ENCODE results near the gene DMBT1. TPM values are rescaled to one million over a fixed set of nuclear protein-coding genes. Genes with fewer than 3 reads are reported as not detected.

Gene DMBT1
- total RNA-seq, 1 experiment from 2014 or later, result 0.13 TPM

DNA sequence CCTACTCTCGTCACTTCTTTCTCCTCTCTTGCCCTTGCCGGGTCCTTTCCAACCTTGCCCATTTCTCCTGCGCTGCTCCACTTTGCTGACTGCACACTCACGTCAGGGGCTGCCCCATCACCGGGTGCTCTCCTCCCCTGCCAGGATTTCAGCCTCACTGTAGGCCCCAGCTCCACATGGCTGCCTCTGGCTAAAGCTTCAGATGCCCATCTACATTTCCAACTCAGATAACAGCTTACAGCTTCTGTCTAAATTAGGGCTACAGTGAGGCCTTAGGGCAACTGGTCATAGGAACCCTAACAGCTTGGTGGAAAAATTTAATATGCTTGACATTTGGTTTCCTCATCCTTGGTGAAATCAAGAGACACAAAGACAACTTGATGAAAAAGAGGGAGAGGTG, 113.2 kb downstream of the DMBT1 start:
- Mint-ChIP-seq H3K4me3 (no peak overlapping the region), H3K9me3 (0 out of 2 replicates have a peak, but pooled peaks cover 6% of the 10 kb centered on the region), H3K4me1 (peaks cover 7% of the 10 kb centered on the region; the same call in 1 of the 2 replicates), H3K36me3 (no peaks in the 10 kb centered on the region), H3K27me3 (ENCODE audit: low read depth) (no peaks in the 10 kb centered on the region; the same call in none of the 2 replicates), H3K27ac (no peak overlapping the region)
- ChIA-PET POLR2A (no interaction called here), CTCF (interaction anchor here (1.2 to 1.3 kb wide), 2 partner anchors 25 to 375 kb away, joined by 3 to 4 read pairs; no protein-coding TSS in a partner anchor)
- no peak for DNase-seq (ENCODE audit: low spot score)
- no peak for TF ChIP-seq CBFB (CRISPR knock-in tag; IDR thresholded peaks at IDR 0.05; ENCODE audit: low read depth)
- no peak for TF ChIP-seq FOXP1 (CRISPR knock-in tag; IDR thresholded peaks at IDR 0.05; ENCODE audit: borderline replicate concordance)
- no peak for TF ChIP-seq TCF7 (CRISPR knock-in tag; IDR thresholded peaks at IDR 0.05; ENCODE audit: low read depth)
- TF ChIP-seq, protein P1, sequence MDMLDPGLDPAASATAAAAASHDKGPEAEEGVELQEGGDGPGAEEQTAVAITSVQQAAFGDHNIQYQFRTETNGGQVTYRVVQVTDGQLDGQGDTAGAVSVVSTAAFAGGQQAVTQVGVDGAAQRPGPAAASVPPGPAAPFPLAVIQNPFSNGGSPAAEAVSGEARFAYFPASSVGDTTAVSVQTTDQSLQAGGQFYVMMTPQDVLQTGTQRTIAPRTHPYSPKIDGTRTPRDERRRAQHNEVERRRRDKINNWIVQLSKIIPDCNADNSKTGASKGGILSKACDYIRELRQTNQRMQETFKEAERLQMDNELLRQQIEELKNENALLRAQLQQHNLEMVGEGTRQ (CRISPR knock-in tag; IDR thresholded peaks at IDR 0.05), result no peak
- TF ChIP-seq, protein P2, sequence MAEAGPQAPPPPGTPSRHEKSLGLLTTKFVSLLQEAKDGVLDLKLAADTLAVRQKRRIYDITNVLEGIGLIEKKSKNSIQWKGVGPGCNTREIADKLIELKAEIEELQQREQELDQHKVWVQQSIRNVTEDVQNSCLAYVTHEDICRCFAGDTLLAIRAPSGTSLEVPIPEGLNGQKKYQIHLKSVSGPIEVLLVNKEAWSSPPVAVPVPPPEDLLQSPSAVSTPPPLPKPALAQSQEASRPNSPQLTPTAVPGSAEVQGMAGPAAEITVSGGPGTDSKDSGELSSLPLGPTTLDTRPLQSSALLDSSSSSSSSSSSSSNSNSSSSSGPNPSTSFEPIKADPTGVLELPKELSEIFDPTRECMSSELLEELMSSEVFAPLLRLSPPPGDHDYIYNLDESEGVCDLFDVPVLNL (CRISPR knock-in tag; IDR thresholded peaks at IDR 0.05; ENCODE audit: borderline replicate concordance, low read depth), result no peak
- no peak for TF ChIP-seq SMAD4 (CRISPR knock-in tag; IDR thresholded peaks at IDR 0.05)
- TF ChIP-seq CDX4 (CRISPR knock-in tag; IDR thresholded peaks at IDR 0.05; ENCODE audit: borderline replicate concordance), result no peak
- TF ChIP-seq TP53 (CRISPR knock-in tag; IDR thresholded peaks at IDR 0.05), result no peak
- TF ChIP-seq RELA (CRISPR knock-in tag; IDR thresholded peaks at IDR 0.05; ENCODE audit: borderline replicate concordance), result no peak
- no peak for TF ChIP-seq FOXK1 (CRISPR knock-in tag; IDR thresholded peaks at IDR 0.05)
- TF ChIP-seq, protein P3, sequence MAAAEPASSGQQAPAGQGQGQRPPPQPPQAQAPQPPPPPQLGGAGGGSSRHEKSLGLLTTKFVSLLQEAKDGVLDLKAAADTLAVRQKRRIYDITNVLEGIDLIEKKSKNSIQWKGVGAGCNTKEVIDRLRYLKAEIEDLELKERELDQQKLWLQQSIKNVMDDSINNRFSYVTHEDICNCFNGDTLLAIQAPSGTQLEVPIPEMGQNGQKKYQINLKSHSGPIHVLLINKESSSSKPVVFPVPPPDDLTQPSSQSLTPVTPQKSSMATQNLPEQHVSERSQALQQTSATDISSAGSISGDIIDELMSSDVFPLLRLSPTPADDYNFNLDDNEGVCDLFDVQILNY (CRISPR knock-in tag; IDR thresholded peaks at IDR 0.05), result no peak
- no peak for TF ChIP-seq FOXJ3 (CRISPR knock-in tag; IDR thresholded peaks at IDR 0.05; ENCODE audit: borderline replicate concordance)
- no peak for TF ChIP-seq NFE2L1 (CRISPR knock-in tag; IDR thresholded peaks at IDR 0.05)
- no peak for TF ChIP-seq ATF2 (CRISPR knock-in tag; IDR thresholded peaks at IDR 0.05; ENCODE audit: borderline replicate concordance, low read depth)
- no peak for TF ChIP-seq MYBL2 (CRISPR knock-in tag; IDR thresholded peaks at IDR 0.05)
- no peak for TF ChIP-seq ZNF512 (CRISPR knock-in tag; IDR thresholded peaks at IDR 0.05; ENCODE audit: borderline replicate concordance)
- ATAC-seq, result no peak

- no peak for DNase-seq (ENCODE audit: low spot score)
- POLR2A ChIA-PET, result no interaction called here
Measured at GRCh38 chr10:122674781-122675180, 114.2 kb downstream of the DMBT1 start.

More at GRCh38 chr10:122674781-122675180, 114.2 kb downstream of the DMBT1 start:
- peaks cover 7% of the 10 kb centered on the region; the same call in 1 of the 2 replicates for H3K4me1 Mint-ChIP-seq
- TF ChIP-seq OVOL2 (CRISPR knock-in tag; IDR thresholded peaks at IDR 0.05; ENCODE audit: borderline replicate concordance), result no peak
- no peak for TF ChIP-seq FOXP1 (CRISPR knock-in tag; IDR thresholded peaks at IDR 0.05; ENCODE audit: borderline replicate concordance)
- TF ChIP-seq NR3C1 (CRISPR knock-in tag; conservative IDR thresholded peaks at IDR 0.05; ENCODE audit: low read depth), result no peak
- TF ChIP-seq, protein P4, sequence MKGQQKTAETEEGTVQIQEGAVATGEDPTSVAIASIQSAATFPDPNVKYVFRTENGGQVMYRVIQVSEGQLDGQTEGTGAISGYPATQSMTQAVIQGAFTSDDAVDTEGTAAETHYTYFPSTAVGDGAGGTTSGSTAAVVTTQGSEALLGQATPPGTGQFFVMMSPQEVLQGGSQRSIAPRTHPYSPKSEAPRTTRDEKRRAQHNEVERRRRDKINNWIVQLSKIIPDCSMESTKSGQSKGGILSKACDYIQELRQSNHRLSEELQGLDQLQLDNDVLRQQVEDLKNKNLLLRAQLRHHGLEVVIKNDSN (CRISPR knock-in tag; IDR thresholded peaks at IDR 0.05), result no peak
- TF ChIP-seq, protein P1 (CRISPR knock-in tag; IDR thresholded peaks at IDR 0.05), result no peak
- no peak for TF ChIP-seq CBFB (CRISPR knock-in tag; IDR thresholded peaks at IDR 0.05; ENCODE audit: low read depth)
- TF ChIP-seq, protein P5, sequence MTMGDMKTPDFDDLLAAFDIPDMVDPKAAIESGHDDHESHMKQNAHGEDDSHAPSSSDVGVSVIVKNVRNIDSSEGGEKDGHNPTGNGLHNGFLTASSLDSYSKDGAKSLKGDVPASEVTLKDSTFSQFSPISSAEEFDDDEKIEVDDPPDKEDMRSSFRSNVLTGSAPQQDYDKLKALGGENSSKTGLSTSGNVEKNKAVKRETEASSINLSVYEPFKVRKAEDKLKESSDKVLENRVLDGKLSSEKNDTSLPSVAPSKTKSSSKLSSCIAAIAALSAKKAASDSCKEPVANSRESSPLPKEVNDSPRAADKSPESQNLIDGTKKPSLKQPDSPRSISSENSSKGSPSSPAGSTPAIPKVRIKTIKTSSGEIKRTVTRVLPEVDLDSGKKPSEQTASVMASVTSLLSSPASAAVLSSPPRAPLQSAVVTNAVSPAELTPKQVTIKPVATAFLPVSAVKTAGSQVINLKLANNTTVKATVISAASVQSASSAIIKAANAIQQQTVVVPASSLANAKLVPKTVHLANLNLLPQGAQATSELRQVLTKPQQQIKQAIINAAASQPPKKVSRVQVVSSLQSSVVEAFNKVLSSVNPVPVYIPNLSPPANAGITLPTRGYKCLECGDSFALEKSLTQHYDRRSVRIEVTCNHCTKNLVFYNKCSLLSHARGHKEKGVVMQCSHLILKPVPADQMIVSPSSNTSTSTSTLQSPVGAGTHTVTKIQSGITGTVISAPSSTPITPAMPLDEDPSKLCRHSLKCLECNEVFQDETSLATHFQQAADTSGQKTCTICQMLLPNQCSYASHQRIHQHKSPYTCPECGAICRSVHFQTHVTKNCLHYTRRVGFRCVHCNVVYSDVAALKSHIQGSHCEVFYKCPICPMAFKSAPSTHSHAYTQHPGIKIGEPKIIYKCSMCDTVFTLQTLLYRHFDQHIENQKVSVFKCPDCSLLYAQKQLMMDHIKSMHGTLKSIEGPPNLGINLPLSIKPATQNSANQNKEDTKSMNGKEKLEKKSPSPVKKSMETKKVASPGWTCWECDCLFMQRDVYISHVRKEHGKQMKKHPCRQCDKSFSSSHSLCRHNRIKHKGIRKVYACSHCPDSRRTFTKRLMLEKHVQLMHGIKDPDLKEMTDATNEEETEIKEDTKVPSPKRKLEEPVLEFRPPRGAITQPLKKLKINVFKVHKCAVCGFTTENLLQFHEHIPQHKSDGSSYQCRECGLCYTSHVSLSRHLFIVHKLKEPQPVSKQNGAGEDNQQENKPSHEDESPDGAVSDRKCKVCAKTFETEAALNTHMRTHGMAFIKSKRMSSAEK (CRISPR knock-in tag; IDR thresholded peaks at IDR 0.05; ENCODE audit: borderline replicate concordance), result no peak
- ATAC-seq, result no peak
- H3K4me3 Mint-ChIP-seq, result no peak overlapping the region
- CTCF ChIA-PET, result interaction anchor here (1.6 kb wide), 1 partner anchor 26 kb away, joined by 8 read pairs; no protein-coding TSS in a partner anchor
- H3K27me3 Mint-ChIP-seq (ENCODE audit: low read depth), result no peaks in the 10 kb centered on the region; the same call in none of the 2 replicates
- H3K36me3 Mint-ChIP-seq, result no peaks in the 10 kb centered on the region
- no peak overlapping the region for H3K27ac Mint-ChIP-seq
- 0 out of 2 replicates have a peak, but pooled peaks cover 6% of the 10 kb centered on the region for H3K9me3 Mint-ChIP-seq
